HG02885 (cell line): ENCODE data around the gene LRRC49.
"Not testable (repeated sequence)": the region's sequence is repeated elsewhere in the genome, so short reads cannot be mapped to it uniquely, and the experiment has no call there.

Experiments
- ATAC-seq: cut with Tn5 transposase; IDR thresholded peaks from one replicate; pipeline ENCODE4 v1.9.1; 2021; ENCODE audit warnings: mild to moderate bottlenecking; ENCODE audit not compliant: unreplicated experiment, poor library complexity

The LRRC49 gene

GRCh38 chr15:71044006-71044405, 151.4 kb downstream of the LRRC49 start:
- no peak for ATAC-seq

- ATAC-seq = not testable (repeated sequence)
Measured at GRCh38 chr15:71046146-71046545, 153.5 kb downstream of the LRRC49 start.

DNA sequence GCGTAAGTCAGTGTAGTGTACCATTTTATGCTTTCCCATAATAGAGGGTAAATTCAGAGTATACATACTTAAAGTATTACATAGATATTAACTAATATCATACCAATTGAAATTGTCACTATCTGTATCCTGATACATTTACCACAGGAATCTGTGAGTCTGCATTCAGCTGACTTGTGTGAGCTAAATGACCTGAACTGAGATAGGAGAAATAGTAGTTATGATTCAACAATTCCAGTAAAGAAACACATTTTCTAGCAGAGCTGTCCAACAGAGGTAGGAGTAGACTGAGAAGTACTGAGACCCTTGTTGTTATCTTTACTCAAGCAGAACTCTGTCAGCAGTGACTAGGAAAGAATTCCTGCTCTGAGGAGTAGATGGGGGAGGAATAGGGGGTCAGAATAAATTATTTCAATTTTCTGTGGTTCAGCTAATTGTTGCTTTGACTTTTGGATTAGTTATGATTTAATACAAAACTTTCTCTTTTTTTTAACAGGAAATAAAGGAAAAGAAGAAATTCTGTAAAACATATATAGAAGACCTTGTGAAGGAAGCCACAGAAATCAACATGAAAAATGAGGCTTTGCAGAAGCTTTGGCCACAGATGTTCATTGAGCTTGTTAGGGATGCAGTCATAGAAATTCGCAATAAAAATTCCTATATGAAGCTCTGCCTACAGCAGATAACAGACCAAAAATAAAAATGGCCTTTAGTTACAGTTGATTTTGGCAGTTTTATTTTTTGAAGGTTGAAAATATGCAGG, 156.5 kb downstream of the LRRC49 start:
- ATAC-seq = no peak

GRCh38 chr15:71049706-71050422, 157.2 kb downstream of the LRRC49 start:
- no peak for ATAC-seq

- no peak for ATAC-seq
Measured at GRCh38 chr15:71050461-71050860, 157.8 kb downstream of the LRRC49 start.

- no peak for ATAC-seq
Measured at GRCh38 chr15:71051539-71051938, 158.9 kb downstream of the LRRC49 start.

DNA sequence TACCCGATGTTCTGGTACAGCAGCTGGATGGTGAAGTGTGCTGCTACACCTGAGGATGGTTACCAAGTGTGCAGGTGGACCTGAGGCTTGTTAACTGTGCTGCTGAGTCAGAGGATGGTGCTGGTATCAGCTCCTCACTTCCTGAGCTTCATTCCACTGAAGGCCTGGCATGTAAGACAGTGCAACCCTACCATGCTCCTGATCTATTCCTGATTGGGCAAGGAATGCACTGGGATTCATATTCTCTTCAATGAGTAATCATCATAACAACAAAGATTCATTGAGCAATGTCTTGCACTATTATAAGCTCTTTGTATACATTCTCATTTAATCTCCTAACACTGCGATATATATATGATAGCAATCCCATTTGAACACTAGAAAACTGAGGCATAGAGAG, 159.7 kb downstream of the LRRC49 start:
- ATAC-seq = no peak

DNA sequence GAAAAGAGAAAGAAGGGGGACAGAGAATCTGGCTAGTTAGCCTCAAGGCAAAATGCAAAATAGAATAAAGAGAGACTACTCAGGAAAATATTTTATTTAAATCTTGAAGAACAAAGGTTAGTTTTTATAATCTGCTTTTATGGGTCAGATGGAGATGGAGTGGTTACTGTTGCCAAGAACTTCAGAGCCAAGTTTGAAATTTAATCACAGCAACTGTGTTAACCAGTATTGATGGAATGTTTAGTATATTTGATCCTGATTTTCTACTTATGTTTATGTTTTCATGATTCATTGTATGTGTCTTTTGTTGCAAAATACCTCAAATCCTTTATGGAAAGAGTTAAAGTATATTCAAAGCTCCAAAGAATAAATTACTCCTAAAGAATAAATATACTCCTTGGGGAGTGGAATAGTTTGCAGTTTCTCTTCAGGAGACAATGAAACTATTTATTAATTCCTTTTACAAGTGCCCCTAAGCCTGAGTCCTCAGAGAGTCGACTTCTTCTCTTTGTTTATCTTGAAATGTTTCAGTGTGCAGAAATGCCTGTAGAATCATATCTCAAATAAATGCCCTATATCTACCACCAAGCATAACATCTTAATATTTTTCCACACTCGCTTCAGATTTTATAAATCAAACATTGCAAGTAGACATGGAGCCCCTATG, 161.8 kb downstream of the LRRC49 start:
- no peak for ATAC-seq

DNA sequence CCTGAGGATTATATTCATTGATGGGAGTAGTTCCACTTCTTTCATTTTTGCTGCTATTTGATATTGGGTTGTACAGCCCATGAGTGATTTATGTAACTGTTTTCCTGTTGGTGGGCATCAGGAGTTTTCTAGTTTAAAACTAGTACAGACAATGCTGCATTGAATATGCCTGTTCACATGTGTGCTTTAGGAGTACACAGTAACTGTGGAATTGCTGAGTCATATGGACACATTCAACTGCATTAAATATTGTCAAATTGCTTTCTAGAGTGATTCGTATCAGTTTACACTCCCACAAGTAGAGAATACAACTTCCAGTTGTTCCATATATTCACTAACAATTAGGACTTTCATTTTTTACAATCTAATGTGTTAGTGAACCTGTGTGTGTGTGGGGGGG, 162.8 kb downstream of the LRRC49 start:
- ATAC-seq = no peak

DNA sequence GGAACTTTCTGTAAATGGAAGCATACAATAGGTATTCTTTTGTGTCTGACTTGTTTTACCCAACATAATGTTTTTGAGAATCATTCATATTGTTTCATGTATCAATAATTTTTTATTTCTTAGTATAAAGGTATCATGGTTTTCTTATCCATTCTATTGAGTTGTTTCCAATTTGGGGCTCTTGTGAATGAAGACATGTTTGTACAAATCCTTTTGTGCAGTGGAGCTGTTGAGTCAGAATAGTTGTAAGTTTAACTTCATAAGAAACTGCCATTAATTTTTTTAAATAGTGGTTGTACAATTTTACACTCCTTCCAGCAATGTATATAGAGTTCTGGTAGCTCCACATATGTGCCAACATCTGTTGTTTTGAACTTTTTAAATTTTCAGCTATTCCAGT, 163.5 kb downstream of the LRRC49 start:
- no peak for ATAC-seq

- ATAC-seq = no peak
Measured at GRCh38 chr15:71057143-71057542, 164.5 kb downstream of the LRRC49 start.

- no peak for ATAC-seq
Measured at GRCh38 chr15:71057581-71057980, 165.0 kb downstream of the LRRC49 start.

DNA sequence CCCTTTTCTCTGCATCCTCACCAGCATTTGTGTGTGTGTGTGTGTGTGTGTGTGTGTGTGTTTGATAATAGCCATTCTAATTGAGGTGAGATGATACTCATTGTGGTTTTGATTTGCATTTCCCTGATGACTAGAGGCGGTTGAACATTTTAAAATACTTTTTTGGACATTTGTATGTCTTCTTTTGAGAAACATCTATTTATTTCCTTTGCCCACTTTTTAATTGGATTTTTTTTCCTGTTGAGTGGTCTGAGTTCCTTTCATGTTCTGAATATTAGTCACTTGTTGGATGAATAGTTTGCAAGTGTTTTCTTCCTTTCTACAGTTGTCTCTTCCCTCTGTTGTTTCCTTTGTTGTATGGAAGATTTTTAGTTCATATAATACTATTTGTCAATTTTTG, 168.4 kb downstream of the LRRC49 start:
- no peak for ATAC-seq

DNA sequence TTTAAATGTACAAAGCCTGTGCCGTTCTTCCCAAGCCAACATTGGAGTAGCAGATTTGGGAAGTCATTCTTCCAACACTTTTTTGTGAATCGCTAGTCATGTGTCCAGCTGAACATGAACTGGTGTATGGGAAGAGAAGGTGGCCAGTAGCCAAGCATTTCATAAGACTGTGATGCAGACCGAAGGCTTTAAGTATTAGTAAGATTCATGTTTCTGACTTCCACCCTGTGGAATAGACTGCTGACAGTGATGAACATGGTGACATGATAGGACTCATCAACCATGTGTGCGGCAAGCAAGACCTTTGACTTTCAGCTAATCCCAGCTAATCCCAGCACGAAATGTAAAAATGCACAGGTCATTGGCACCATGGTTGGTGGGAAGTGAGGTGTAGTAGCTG, 174.4 kb downstream of the LRRC49 start:
- no peak for ATAC-seq

DNA sequence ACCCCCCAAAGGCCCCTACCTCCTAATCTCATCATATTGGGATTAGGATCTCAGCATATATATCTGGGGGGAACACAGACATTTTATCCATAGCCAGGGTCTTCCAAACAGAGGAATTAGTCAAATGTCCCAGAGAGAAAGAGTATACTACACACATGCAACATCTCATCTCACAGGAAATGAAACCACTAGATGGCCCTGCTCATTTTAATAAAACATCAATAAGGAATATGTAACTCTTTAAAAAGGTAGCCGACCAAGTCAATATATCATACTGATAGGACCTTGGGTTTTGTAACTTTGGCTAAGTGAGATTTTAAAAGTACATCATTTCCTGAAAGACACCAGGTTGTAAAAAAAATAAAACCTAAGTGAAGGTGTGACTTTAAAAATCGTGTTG, 177.1 kb downstream of the LRRC49 start:
- no peak for ATAC-seq

GRCh38 chr15:71071529-71071928, 178.9 kb downstream of the LRRC49 start:
- no peak for ATAC-seq

DNA sequence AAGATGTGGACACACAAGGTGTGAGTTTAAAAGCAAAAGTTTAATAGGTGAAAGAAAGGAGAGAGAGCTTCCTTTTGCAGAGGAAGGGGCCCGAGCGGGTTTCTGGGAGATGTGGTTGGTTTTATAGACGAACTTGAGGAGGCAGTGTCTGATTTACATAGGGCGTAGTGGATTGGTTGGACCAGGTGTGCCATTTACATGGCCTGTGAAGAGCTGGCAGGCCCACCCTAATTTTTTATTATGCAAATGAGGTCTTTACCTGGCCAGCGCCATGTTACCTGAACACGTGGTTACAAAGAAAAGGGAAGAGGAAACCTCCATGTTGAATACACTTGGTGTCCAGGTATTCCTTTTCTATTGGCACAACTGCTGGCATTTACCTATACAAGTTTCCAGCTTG, 179.8 kb downstream of the LRRC49 start:
- no peak for ATAC-seq

GRCh38 chr15:71078506-71079207, 186.0 kb downstream of the LRRC49 start:
- no peak for ATAC-seq

GRCh38 chr15:71079208-71080044, 186.8 kb downstream of the LRRC49 start:
- no peak for ATAC-seq

DNA sequence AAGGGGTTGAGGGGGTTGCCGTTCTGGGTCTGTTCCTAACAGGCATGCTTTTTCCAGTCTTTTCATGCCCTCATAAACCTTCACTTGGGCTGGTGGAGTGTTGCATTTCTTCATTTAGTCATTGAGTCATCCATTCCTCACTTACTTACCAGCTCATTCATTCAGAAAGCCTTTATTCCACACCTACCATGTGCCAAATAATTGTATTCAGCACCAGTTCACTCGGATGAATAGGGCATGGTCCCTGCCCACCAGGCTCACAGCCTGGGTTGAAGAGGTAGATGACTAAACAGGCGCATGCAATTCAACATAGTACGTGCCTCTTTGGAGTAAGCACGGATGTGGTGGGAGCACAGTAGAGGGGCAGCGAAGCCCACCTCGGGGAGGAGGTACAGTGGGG, 187.5 kb downstream of the LRRC49 start:
- no peak for ATAC-seq
